GM19240 (cell line): Measurements from ENCODE around the gene CALM1.
"Not testable (repeated sequence)": the region's sequence is repeated elsewhere in the genome, so short reads cannot be mapped to it uniquely, and the experiment has no call there.

Source experiments
- DNase-seq: peaks from one replicate; pipeline ENCODE4 v3.0.0; 2011; ENCODE audit warnings: low spot score; ENCODE audit not compliant: insufficient read length

The CALM1 gene

GRCh38 chr14:90383126-90383730 lies 13.6 kb upstream of the CALM1 start:
- peak; percentile 85 for DNase-seq

- DNase-seq: no peak
Measured at GRCh38 chr14:90383731-90384542, 12.9 kb upstream of the CALM1 start.

GRCh38 chr14:90384543-90384911 lies 12.3 kb upstream of the CALM1 start:
- DNase-seq: no peak

- no peak for DNase-seq
Measured at GRCh38 chr14:90386321-90386720, 10.5 kb upstream of the CALM1 start.

- DNase-seq: no peak
Measured at GRCh38 chr14:90387206-90387760, 9.5 kb upstream of the CALM1 start.

- no peak for DNase-seq
Measured at GRCh38 chr14:90388437-90388836, 8.4 kb upstream of the CALM1 start.

- DNase-seq: no peak
Measured at GRCh38 chr14:90388982-90389381, 7.8 kb upstream of the CALM1 start.

- DNase-seq: no peak
Measured at GRCh38 chr14:90393966-90394365, 2.9 kb upstream of the CALM1 start.

- DNase-seq: not testable (repeated sequence)
Measured at GRCh38 chr14:90394782-90395181, 2.0 kb upstream of the CALM1 start.

GRCh38 chr14:90397425-90398314 lies 841 bp downstream of the CALM1 start:
- peak; percentile 26 for DNase-seq

- DNase-seq: no peak
Measured at GRCh38 chr14:90398315-90398839, 1.5 kb downstream of the CALM1 start.

- no peak for DNase-seq
Measured at GRCh38 chr14:90398841-90399540, 2.2 kb downstream of the CALM1 start.

GRCh38 chr14:90399541-90400444 lies 3.0 kb downstream of the CALM1 start:
- peak; percentile 86 for DNase-seq

GRCh38 chr14:90400904-90401561 lies 4.2 kb downstream of the CALM1 start:
- DNase-seq: no peak

- no peak for DNase-seq
Measured at GRCh38 chr14:90402016-90402415, 5.2 kb downstream of the CALM1 start.

- DNase-seq: no peak
Measured at GRCh38 chr14:90403065-90403464, 6.2 kb downstream of the CALM1 start.

GRCh38 chr14:90405101-90405500 lies 8.3 kb downstream of the CALM1 start:
- no peak for DNase-seq

- DNase-seq: no peak
Measured at GRCh38 chr14:90405755-90406154, 8.9 kb downstream of the CALM1 start.

GRCh38 chr14:90406384-90406798 lies 9.6 kb downstream of the CALM1 start:
- no peak for DNase-seq
